Hindlimb muscle (tissue), 1 donor: Measurements from ENCODE around the gene TOM1. TPM values are rescaled to one million over a fixed set of nuclear protein-coding genes. Genes with fewer than 3 reads are reported as not detected.

Experiments
- polyA plus RNA-seq: library from polyadenylated mRNA; unstranded; fragments of 120-200 nt; gene quantifications from one replicate; pipeline ENCODE4 v1.2.1, GENCODE V29; 2013; ENCODE audit not compliant: insufficient read length

The TOM1 gene
- polyA plus RNA-seq, 1 donor, result 35.6 TPM

Other genes with a start within 250 kb of the TOM1 start
- gene ISX, start 233.7 kb upstream of the TOM1 start, polyA plus RNA-seq, result not detected
- gene HMGXB4, start 42.4 kb upstream of the TOM1 start, polyA plus RNA-seq, result 13.7 TPM
- gene HMOX1, start 81.2 kb downstream of the TOM1 start, polyA plus RNA-seq, result 18.1 TPM
- gene MCM5, start 100.2 kb downstream of the TOM1 start, polyA plus RNA-seq, result 34.3 TPM
- gene RASD2, start 240.9 kb downstream of the TOM1 start, polyA plus RNA-seq, result 25.4 TPM